HEK293 (cell line): Measurements from ENCODE around the gene MMP11.

ENCODE experiments used
- CTCF ChIA-PET: fragments of 350-600 bp; formaldehyde crosslinking; extraction: SDS; loops from one replicate; lab custom pipeline; 2021; ENCODE audit warnings: antibody characterized with exemption; lab: Yijun Ruan, JAX
- POLR2A ChIA-PET: fragments of 300-600 bp; formaldehyde crosslinking; extraction: SDS; loops from one replicate; lab custom pipeline; 2020; ENCODE audit warnings: antibody characterized with exemption, inconsistent platforms; lab: Yijun Ruan, JAX
- H3K27ac ChIP-seq: fragments of 200-500 bp; sonication (Bioruptor generic); 2 replicates; pipeline ENCODE4 v1.5.1; 2014; ENCODE audit warnings: low read depth, low read length, control low read depth, inconsistent platforms; ENCODE audit errors: extremely low read depth
- H3K36me3 ChIP-seq, 2 experiments: fragments of 200-500 bp in 1 of 2; sonication (Bioruptor generic) in 1 of 2; 1 replicate in 1 of 2; 2 replicates in 1 of 2; pipeline ENCODE4 v1.5.1; 2014 to 2017; ENCODE audit warnings: inconsistent platforms in 2 of 2, low read length in 2 of 2; ENCODE audit not compliant: control insufficient read depth in 2 of 2, insufficient read depth in 1 of 2
- H3K4me1 ChIP-seq: fragments of 200-500 bp; sonication (Bioruptor generic); 2 replicates; pipeline ENCODE4 v1.5.1; 2014; ENCODE audit warnings: mild to moderate bottlenecking, low read length, inconsistent platforms; ENCODE audit not compliant: control insufficient read depth, insufficient read depth
- H3K4me3 ChIP-seq: 2 replicates; pipeline ENCODE4 v1.5.1; 2011; ENCODE audit warnings: low read depth, mild to moderate bottlenecking, control low read depth, low read length, moderate library complexity
- H3K9me3 ChIP-seq: fragments of 200-500 bp; sonication (Bioruptor generic); 2 replicates; pipeline ENCODE4 v1.5.1; 2014; ENCODE audit warnings: low read depth, low read length, inconsistent platforms; ENCODE audit not compliant: control insufficient read depth, insufficient read depth
- EGR2 ChIP-seq: fragments of 450-650 bp; formaldehyde crosslinking; IDR thresholded peaks from 2 replicates; pipeline ENCODE4 v1.5.1; 2016; ENCODE audit warnings: low read depth, missing biosample characterization, missing genetic modification characterization
- ELK4 ChIP-seq: IDR thresholded peaks from 2 replicates; pipeline ENCODE4 v1.6.1; 2011; ENCODE audit warnings: mild to moderate bottlenecking, low read depth, low read length, borderline replicate concordance
- GFI1B ChIP-seq: fragments of 450-650 bp; formaldehyde crosslinking; IDR thresholded peaks from 2 replicates; pipeline ENCODE4 v1.5.1; 2016; ENCODE audit warnings: missing biosample characterization, missing genetic modification characterization
- GLI4 ChIP-seq: fragments of 450-650 bp; formaldehyde crosslinking; IDR thresholded peaks from 2 replicates; pipeline ENCODE4 v1.5.1; 2016; ENCODE audit warnings: missing biosample characterization, missing genetic modification characterization
- IKZF3 ChIP-seq: fragments of 450-650 bp; IDR thresholded peaks from 2 replicates; pipeline ENCODE4 v1.5.0; 2018; ENCODE audit warnings: missing biosample characterization, mild to moderate bottlenecking, missing genetic modification characterization, moderate library complexity
- INSM2 ChIP-seq: fragments of 450-650 bp; formaldehyde crosslinking; IDR thresholded peaks from 2 replicates; pipeline ENCODE4 v1.5.1; 2016; ENCODE audit warnings: missing biosample characterization, missing genetic modification characterization
- ZBTB1 ChIP-seq: fragments of 450-650 bp; formaldehyde crosslinking; IDR thresholded peaks from 2 replicates; pipeline ENCODE4 v1.5.1; 2016; ENCODE audit warnings: missing biosample characterization, missing genetic modification characterization
- ZNF138 ChIP-seq: fragments of 450-650 bp; formaldehyde crosslinking; IDR thresholded peaks from 2 replicates; pipeline ENCODE4 v1.5.1; 2016; ENCODE audit warnings: missing biosample characterization, missing genetic modification characterization, borderline replicate concordance
- ZNF140 ChIP-seq: fragments of 450-650 bp; formaldehyde crosslinking; IDR thresholded peaks from 2 replicates; pipeline ENCODE4 v1.5.1; 2016; ENCODE audit warnings: missing biosample characterization, missing genetic modification characterization
- ZNF148 ChIP-seq: fragments of 450-650 bp; formaldehyde crosslinking; IDR thresholded peaks from 2 replicates; pipeline ENCODE4 v1.5.0; 2017; ENCODE audit warnings: missing biosample characterization, missing genetic modification characterization, borderline replicate concordance
- ZNF223 ChIP-seq: fragments of 450-650 bp; formaldehyde crosslinking; IDR thresholded peaks from 2 replicates; pipeline ENCODE4 v1.5.1; 2016; ENCODE audit warnings: missing biosample characterization, missing genetic modification characterization
- ZNF335 ChIP-seq: fragments of 450-650 bp; formaldehyde crosslinking; conservative IDR thresholded peaks from 2 replicates; pipeline ENCODE4 v1.5.1; 2016; ENCODE audit warnings: missing biosample characterization, missing genetic modification characterization
- ZNF350 ChIP-seq: fragments of 450-650 bp; formaldehyde crosslinking; IDR thresholded peaks from 2 replicates; pipeline ENCODE4 v1.5.0; 2017; ENCODE audit warnings: missing biosample characterization, mild to moderate bottlenecking, missing genetic modification characterization
- ZNF501 ChIP-seq: fragments of 450-650 bp; formaldehyde crosslinking; IDR thresholded peaks from 2 replicates; pipeline ENCODE4 v1.5.1; 2016; ENCODE audit warnings: missing biosample characterization, missing genetic modification characterization
- ZNF544 ChIP-seq: fragments of 450-650 bp; formaldehyde crosslinking; IDR thresholded peaks from 2 replicates; pipeline ENCODE4 v1.5.0; 2017; ENCODE audit warnings: missing biosample characterization, missing genetic modification characterization
- ZNF585B ChIP-seq: fragments of 450-650 bp; formaldehyde crosslinking; IDR thresholded peaks from 2 replicates; pipeline ENCODE4 v1.5.1; 2016; ENCODE audit warnings: missing biosample characterization, missing genetic modification characterization
- ZNF629 ChIP-seq: fragments of 450-650 bp; formaldehyde crosslinking; IDR thresholded peaks from 2 replicates; pipeline ENCODE4 v1.5.1; 2017; ENCODE audit warnings: missing biosample characterization, missing genetic modification characterization
- ZNF792 ChIP-seq: fragments of 450-650 bp; formaldehyde crosslinking; IDR thresholded peaks from 2 replicates; pipeline ENCODE4 v1.5.1; 2016; ENCODE audit warnings: missing biosample characterization, missing genetic modification characterization
- ZSCAN18 ChIP-seq: fragments of 450-650 bp; formaldehyde crosslinking; IDR thresholded peaks from 2 replicates; pipeline ENCODE4 v1.5.1; 2016; ENCODE audit warnings: missing biosample characterization, missing genetic modification characterization
- TF ChIP-seq, protein P1 (sequence below): fragments of 450-650 bp; formaldehyde crosslinking; IDR thresholded peaks from 2 replicates; pipeline ENCODE4 v1.5.1; 2016; ENCODE audit warnings: missing biosample characterization, missing genetic modification characterization, borderline replicate concordance
- TF ChIP-seq, protein P2 (sequence below): fragments of 450-650 bp; formaldehyde crosslinking; IDR thresholded peaks from 2 replicates; pipeline ENCODE4 v1.5.1; 2016; ENCODE audit warnings: missing biosample characterization, missing genetic modification characterization
- TF ChIP-seq, protein P3 (sequence below): fragments of 450-650 bp; formaldehyde crosslinking; IDR thresholded peaks from 2 replicates; pipeline ENCODE4 v1.5.1; 2016; ENCODE audit warnings: missing biosample characterization, missing genetic modification characterization, low read depth

The MMP11 gene

DNA sequence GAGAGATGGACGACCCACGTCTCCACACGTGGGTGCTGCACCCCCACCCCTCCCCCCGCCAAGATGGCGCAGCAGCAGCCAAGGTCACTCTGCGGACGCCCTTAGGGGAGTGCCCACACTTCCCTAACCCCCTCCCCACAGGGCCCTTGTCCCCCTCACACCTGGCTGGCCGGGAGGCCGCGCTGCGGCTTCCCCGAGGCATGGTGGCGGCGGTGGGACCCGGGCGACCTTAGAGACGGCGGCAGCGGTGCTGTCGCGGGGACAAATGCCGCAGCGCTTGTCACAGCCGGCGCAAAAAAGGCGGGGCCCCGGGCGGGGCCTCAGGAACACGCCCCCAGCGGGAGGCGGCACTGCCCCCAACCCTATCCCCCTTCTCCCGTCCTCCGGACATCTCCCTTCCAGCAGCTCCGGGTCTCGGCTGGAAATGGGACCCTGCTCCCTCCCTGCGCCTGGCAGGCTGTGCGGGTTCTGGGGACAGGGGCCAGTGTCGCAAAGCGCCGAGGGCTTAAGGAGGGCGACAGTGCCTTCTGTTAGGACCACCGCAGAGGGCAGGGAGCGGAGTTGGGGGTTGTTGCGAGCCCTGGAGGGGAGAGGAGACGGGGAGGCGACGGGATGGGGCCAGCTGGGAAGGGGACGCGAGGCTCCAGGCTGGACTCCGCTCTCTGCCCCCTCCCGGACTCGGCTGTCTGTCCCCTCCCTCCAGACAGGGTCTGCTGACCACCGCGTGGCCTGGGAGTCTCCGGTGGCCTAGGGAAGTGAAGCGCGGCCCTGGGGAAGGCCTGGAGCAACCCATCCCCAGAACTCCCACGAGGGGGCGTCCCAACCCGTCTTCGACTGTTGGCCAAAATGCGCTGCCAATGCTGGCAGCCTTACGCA, 4.7 kb upstream of the MMP11 start, which contains the start of gene CHCHD10:
Gene CHCHD10 (minus strand): TSS at position 300 of the 876 bp plus-strand sequence. CDS start 98 bp downstream, at position 202.
- H3K9me3 ChIP-seq, result no peaks in the 10 kb centered on the region
- peak within 1 kb of the TSS; percentile 68 for H3K4me3 ChIP-seq
- peaks cover 3% of the 10 kb centered on the region for H3K4me1 ChIP-seq
- H3K27ac ChIP-seq, result peak within 1 kb of the TSS; percentile 50
- POLR2A ChIA-PET, result interaction anchor here (0.6 to 1.6 kb wide), 5 partner anchors 9 to 464 kb away, joined by 5 to 7 read pairs (median 6); partner anchors contain the start of genes SLC2A11 and ZNF70
- CTCF ChIA-PET, result interaction anchor here (0.6 to 3.6 kb wide), 11 partner anchors 9 to 177 kb away, joined by 3 to 34 read pairs (median 3); partner anchors contain the start of genes SLC2A11 and VPREB3
- peaks cover 0 to 24% of the 10 kb centered on the region in 2 experiments; a peak in 1 of 3 replicates for H3K36me3 ChIP-seq
- TF ChIP-seq ZNF501 (tag by site-specific recombination), result peak; percentile 62
- peak; percentile 19; the same call in 1 of the 2 replicates for TF ChIP-seq ZNF585B (tag by site-specific recombination)
- TF ChIP-seq ZNF350 (tag by site-specific recombination), result no peak
- TF ChIP-seq ZNF140 (tag by site-specific recombination), result no peak
- TF ChIP-seq ZBTB1 (tag by site-specific recombination), result no peak
- peak; percentile 69; the same call in 1 of the 2 replicates for TF ChIP-seq ZNF335 (tag by site-specific recombination)
- 0 out of 2 replicates have a peak, but pooled peaks have one; percentile 17 for TF ChIP-seq ZNF792 (tag by site-specific recombination)
- no peak for TF ChIP-seq ZSCAN18 (tag by site-specific recombination)
- TF ChIP-seq IKZF3 (tag by site-specific recombination), result peak; percentile 89
- TF ChIP-seq ZNF544 (tag by site-specific recombination), result no peak
- TF ChIP-seq GFI1B (tag by site-specific recombination), result no peak
- TF ChIP-seq ZNF138, result no peak
- peak; percentile 11; the same call in 1 of the 2 replicates for TF ChIP-seq INSM2
- TF ChIP-seq, protein P1, sequence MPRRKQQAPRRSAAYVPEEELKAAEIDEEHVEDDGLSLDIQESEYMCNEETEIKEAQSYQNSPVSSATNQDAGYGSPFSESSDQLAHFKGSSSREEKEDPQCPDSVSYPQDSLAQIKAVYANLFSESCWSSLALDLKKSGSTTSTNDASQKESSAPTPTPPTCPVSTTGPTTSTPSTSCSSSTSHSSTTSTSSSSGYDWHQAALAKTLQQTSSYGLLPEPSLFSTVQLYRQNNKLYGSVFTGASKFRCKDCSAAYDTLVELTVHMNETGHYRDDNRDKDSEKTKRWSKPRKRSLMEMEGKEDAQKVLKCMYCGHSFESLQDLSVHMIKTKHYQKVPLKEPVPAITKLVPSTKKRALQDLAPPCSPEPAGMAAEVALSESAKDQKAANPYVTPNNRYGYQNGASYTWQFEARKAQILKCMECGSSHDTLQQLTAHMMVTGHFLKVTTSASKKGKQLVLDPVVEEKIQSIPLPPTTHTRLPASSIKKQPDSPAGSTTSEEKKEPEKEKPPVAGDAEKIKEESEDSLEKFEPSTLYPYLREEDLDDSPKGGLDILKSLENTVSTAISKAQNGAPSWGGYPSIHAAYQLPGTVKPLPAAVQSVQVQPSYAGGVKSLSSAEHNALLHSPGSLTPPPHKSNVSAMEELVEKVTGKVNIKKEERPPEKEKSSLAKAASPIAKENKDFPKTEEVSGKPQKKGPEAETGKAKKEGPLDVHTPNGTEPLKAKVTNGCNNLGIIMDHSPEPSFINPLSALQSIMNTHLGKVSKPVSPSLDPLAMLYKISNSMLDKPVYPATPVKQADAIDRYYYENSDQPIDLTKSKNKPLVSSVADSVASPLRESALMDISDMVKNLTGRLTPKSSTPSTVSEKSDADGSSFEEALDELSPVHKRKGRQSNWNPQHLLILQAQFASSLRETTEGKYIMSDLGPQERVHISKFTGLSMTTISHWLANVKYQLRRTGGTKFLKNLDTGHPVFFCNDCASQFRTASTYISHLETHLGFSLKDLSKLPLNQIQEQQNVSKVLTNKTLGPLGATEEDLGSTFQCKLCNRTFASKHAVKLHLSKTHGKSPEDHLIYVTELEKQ (tag by site-specific recombination), result no peak
- no peak; the same call in none of the 2 replicates for TF ChIP-seq ZNF629 (tag by site-specific recombination)
- TF ChIP-seq GLI4 (tag by site-specific recombination), result no peak
- TF ChIP-seq ELK4, result no peak
- no peak for TF ChIP-seq ZNF148 (tag by site-specific recombination)
- TF ChIP-seq ZNF223 (tag by site-specific recombination), result no peak
- TF ChIP-seq, protein P2, sequence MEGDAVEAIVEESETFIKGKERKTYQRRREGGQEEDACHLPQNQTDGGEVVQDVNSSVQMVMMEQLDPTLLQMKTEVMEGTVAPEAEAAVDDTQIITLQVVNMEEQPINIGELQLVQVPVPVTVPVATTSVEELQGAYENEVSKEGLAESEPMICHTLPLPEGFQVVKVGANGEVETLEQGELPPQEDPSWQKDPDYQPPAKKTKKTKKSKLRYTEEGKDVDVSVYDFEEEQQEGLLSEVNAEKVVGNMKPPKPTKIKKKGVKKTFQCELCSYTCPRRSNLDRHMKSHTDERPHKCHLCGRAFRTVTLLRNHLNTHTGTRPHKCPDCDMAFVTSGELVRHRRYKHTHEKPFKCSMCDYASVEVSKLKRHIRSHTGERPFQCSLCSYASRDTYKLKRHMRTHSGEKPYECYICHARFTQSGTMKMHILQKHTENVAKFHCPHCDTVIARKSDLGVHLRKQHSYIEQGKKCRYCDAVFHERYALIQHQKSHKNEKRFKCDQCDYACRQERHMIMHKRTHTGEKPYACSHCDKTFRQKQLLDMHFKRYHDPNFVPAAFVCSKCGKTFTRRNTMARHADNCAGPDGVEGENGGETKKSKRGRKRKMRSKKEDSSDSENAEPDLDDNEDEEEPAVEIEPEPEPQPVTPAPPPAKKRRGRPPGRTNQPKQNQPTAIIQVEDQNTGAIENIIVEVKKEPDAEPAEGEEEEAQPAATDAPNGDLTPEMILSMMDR, result peak; percentile 93
- TF ChIP-seq, protein P3, sequence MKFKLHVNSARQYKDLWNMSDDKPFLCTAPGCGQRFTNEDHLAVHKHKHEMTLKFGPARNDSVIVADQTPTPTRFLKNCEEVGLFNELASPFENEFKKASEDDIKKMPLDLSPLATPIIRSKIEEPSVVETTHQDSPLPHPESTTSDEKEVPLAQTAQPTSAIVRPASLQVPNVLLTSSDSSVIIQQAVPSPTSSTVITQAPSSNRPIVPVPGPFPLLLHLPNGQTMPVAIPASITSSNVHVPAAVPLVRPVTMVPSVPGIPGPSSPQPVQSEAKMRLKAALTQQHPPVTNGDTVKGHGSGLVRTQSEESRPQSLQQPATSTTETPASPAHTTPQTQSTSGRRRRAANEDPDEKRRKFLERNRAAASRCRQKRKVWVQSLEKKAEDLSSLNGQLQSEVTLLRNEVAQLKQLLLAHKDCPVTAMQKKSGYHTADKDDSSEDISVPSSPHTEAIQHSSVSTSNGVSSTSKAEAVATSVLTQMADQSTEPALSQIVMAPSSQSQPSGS (tag by site-specific recombination), result no peak
- TF ChIP-seq EGR2 (tag by site-specific recombination), result peak; percentile 50; the same call in 1 of the 2 replicates
